Measurements from ENCODE around the gene AHR.
"Not testable (repeated sequence)": the region's sequence is repeated elsewhere in the genome, so short reads cannot be mapped to it uniquely, and the experiment has no call there.

The AHR gene

GRCh38 chr7:17342756-17343155 lies 44.3 kb downstream of the AHR start:
- DNase-seq: no peak

- no peak for DNase-seq
Measured at GRCh38 chr7:17347401-17347800, 48.9 kb downstream of the AHR start.

GRCh38 chr7:17348932-17349331 lies 50.5 kb downstream of the AHR start:
- not testable (repeated sequence) for DNase-seq

GRCh38 chr7:17350321-17350720 lies 51.9 kb downstream of the AHR start:
- DNase-seq: not testable (repeated sequence)

- not testable (repeated sequence) for DNase-seq
Measured at GRCh38 chr7:17353650-17354419, 55.4 kb downstream of the AHR start.

GRCh38 chr7:17354473-17354872 lies 56.0 kb downstream of the AHR start:
- no peak for DNase-seq

GRCh38 chr7:17355050-17355449 lies 56.6 kb downstream of the AHR start:
- DNase-seq: no peak

- no peak for DNase-seq
Measured at GRCh38 chr7:17357952-17358351, 59.5 kb downstream of the AHR start.

- no peak for DNase-seq
Measured at GRCh38 chr7:17359610-17360009, 61.2 kb downstream of the AHR start.

GRCh38 chr7:17362439-17363105 lies 64.1 kb downstream of the AHR start:
- DNase-seq: peak; percentile 3

- DNase-seq: no peak
Measured at GRCh38 chr7:17364671-17365070, 66.2 kb downstream of the AHR start.

- no peak for DNase-seq
Measured at GRCh38 chr7:17365775-17366174, 67.3 kb downstream of the AHR start.

- no peak for DNase-seq
Measured at GRCh38 chr7:17367502-17367901, 69.0 kb downstream of the AHR start.

- no peak for DNase-seq
Measured at GRCh38 chr7:17368856-17369524, 70.5 kb downstream of the AHR start.

- no peak for DNase-seq
Measured at GRCh38 chr7:17369691-17370426, 71.4 kb downstream of the AHR start.

- DNase-seq: no peak
Measured at GRCh38 chr7:17370901-17371585, 72.6 kb downstream of the AHR start.

- no peak for DNase-seq
Measured at GRCh38 chr7:17371671-17372524, 73.4 kb downstream of the AHR start.

GRCh38 chr7:17374157-17374556 lies 75.7 kb downstream of the AHR start:
- DNase-seq: no peak

GRCh38 chr7:17374654-17375053 lies 76.2 kb downstream of the AHR start:
- no peak for DNase-seq

GRCh38 chr7:17376595-17376994 lies 78.1 kb downstream of the AHR start:
- no peak for DNase-seq

Measured in NCI-H2227 treated with DMSO at 0.1 percent for 48 hours (cell line).